Progenitor cell of endocrine pancreas (in vitro differentiated cells): Measurements from ENCODE around the gene GABRR3. TPM values are rescaled to one million over a fixed set of nuclear protein-coding genes. Genes with fewer than 3 reads are reported as not detected.

Experiments used
- DNase-seq: peaks from one replicate; pipeline ENCODE4 v3.0.0; 2021; ENCODE audit warnings: low spot score; ENCODE audit not compliant: unreplicated experiment
- H3K27ac Mint-ChIP-seq: 2 replicates; pipeline ENCODE4 v1.8.0; 2021; ENCODE audit warnings: mild to moderate bottlenecking, moderate library complexity, mixed read lengths
- H3K27me3 Mint-ChIP-seq: 2 replicates; pipeline ENCODE4 v1.8.0; 2021; ENCODE audit warnings: mixed read lengths
- H3K36me3 Mint-ChIP-seq: 2 replicates; pipeline ENCODE4 v1.8.0; 2022; ENCODE audit warnings: mixed read lengths; ENCODE audit not compliant: insufficient read depth
- H3K4me1 Mint-ChIP-seq: 2 replicates; pipeline ENCODE4 v1.8.0; 2021; ENCODE audit warnings: low read depth, mixed read lengths
- H3K4me3 Mint-ChIP-seq: 2 replicates; pipeline ENCODE4 v1.8.0; 2021; ENCODE audit warnings: low read depth, mild to moderate bottlenecking, moderate library complexity, mixed read lengths
- H3K9me3 Mint-ChIP-seq: 2 replicates; pipeline ENCODE4 v1.8.0; 2021; ENCODE audit warnings: low read depth, mixed read lengths
- total RNA-seq: library from RNA; stranded (reverse); gene quantifications from 2 replicates; pipeline ENCODE4 v1.2.1, GENCODE V29; 2021
- TF ChIP-seq, protein P1 (sequence below): fragments of 200-600 bp; sonication (generic); IDR thresholded peaks from one replicate; pipeline ENCODE4 v1.5.0; 2021; ENCODE audit warnings: antibody characterized with exemption, mild to moderate bottlenecking; ENCODE audit not compliant: unreplicated experiment

GABRR3 gene
- total RNA-seq, 1 donor from 2014 or later = not detected

DNA sequence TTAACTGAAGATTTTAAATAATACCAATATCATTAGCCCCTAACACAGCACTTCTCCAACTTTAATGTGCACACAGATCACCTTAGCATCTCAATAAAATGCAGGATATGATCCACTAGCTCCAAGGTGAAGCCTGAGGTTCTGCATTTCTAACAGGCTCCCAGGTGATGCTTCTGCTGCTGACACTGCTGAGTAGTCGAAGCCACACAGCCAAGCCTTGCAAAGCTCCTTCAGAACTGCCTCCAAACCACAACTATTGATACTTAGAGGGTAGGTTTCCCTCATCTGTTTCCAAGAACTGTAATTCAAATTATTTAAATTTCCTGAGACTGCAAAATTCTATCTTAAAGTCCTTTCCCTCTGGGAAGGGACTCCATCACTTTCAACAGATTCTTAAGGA, 66.7 kb downstream of the GABRR3 start:
- no peak overlapping the region for H3K4me3 Mint-ChIP-seq
- H3K36me3 Mint-ChIP-seq = peaks cover 1% of the 10 kb centered on the region
- H3K27ac Mint-ChIP-seq = no peak overlapping the region

DNA sequence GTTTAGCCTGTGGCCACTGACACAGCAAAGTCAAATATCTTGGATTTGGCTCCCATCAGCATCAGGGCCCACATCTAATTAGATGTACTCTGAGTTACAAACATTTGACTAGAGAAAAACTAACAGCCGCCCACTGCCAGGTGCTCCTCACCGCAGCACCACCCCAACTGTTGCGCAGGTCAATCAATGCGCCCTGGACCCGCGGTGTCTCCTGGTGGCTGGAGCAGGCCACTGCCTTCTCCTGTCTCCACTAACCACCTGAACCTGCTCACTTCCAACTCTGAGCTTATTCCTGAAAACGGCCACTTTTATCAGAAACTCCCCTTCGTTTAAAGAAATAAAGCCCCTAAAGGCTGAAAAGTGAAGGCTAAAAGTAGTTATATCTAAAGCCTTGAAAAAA, 67.1 kb downstream of the GABRR3 start:
- peaks cover 7% of the 10 kb centered on the region for H3K4me1 Mint-ChIP-seq

More for the DNA sequence above, 66.7 kb downstream of the GABRR3 start:
- TF ChIP-seq, protein P1, sequence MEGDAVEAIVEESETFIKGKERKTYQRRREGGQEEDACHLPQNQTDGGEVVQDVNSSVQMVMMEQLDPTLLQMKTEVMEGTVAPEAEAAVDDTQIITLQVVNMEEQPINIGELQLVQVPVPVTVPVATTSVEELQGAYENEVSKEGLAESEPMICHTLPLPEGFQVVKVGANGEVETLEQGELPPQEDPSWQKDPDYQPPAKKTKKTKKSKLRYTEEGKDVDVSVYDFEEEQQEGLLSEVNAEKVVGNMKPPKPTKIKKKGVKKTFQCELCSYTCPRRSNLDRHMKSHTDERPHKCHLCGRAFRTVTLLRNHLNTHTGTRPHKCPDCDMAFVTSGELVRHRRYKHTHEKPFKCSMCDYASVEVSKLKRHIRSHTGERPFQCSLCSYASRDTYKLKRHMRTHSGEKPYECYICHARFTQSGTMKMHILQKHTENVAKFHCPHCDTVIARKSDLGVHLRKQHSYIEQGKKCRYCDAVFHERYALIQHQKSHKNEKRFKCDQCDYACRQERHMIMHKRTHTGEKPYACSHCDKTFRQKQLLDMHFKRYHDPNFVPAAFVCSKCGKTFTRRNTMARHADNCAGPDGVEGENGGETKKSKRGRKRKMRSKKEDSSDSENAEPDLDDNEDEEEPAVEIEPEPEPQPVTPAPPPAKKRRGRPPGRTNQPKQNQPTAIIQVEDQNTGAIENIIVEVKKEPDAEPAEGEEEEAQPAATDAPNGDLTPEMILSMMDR = no peak
- H3K9me3 Mint-ChIP-seq = no peaks in the 10 kb centered on the region
- peaks cover 61% of the 10 kb centered on the region for H3K27me3 Mint-ChIP-seq
- peaks cover 7% of the 10 kb centered on the region for H3K4me1 Mint-ChIP-seq
- no peak for DNase-seq

DNA sequence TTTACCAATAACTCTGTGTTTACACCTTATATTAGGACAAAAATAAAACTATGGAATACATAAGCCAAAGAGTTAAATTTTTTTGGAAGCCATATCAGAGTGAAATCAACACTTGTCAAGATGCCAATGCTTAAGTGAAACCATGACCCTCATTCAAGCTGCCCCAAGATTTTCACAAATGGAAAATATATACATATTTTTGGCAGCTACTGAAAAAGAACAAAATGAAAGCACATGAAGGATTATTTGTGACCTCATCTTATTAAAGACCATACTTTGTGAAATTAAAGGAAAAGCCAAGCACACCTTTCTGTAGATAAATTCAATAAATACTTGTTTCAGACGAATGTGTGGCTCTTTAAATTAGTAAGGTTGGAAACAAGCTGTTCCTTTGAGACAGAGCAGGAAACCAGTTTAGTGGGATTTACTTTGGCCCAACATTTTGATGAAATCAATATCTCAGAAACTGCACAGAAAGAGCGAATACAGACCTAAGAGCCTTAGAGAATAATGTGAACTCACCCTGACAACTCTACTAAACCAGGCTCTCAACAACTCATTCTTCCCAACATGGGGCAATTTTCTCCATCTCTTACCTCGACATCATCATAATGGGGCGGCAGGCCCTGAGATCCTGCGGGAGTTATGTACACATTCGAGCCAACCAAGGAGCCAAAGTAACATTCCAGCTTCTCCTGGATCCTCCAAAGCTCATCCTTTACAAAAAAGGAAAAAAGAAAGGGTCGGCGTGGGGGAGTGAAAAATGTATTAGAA, 73.9 kb downstream of the GABRR3 start:
- Mint-ChIP-seq H3K9me3 (no peaks in the 10 kb centered on the region), H3K27ac (no peak overlapping the region), H3K27me3 (peaks cover 12% of the 10 kb centered on the region), H3K36me3 (peaks cover 3% of the 10 kb centered on the region), H3K4me1 (peaks cover 8% of the 10 kb centered on the region), H3K4me3 (no peak overlapping the region)
- TF ChIP-seq, protein P1 = no peak
- no peak for DNase-seq

More for the DNA sequence above, 67.1 kb downstream of the GABRR3 start:
- Mint-ChIP-seq H3K36me3 (peaks cover 1% of the 10 kb centered on the region), H3K9me3 (no peaks in the 10 kb centered on the region), H3K27me3 (peaks cover 57% of the 10 kb centered on the region), H3K4me3 (no peak overlapping the region), H3K27ac (no peak overlapping the region)
- DNase-seq = no peak
- TF ChIP-seq, protein P1 = peak; percentile 37

DNA sequence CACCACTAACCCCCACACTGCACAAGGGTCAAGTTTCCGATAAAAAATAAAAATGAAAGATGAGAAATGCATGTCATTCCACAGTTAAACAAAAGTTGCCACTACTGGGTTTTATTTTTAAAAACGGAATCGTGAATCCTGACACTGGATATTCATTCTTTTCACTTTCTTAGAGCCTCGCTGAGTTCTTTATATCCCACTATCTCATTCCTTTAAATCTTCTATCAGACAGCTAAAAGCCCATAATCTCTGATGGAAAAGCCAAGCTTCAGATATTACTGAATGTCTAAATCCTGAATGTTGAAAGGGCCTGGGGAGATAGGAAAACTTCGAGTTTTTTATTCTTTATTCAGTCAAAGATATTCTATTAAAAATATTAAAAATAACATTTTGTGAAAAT, 74.6 kb downstream of the GABRR3 start:
- Mint-ChIP-seq H3K4me1 (peaks cover 8% of the 10 kb centered on the region), H3K27ac (no peak overlapping the region), H3K36me3 (peaks cover 1% of the 10 kb centered on the region), H3K4me3 (no peak overlapping the region), H3K27me3 (peaks cover 12% of the 10 kb centered on the region), H3K9me3 (no peaks in the 10 kb centered on the region)
- TF ChIP-seq, protein P1 = no peak
- no peak for DNase-seq

DNA sequence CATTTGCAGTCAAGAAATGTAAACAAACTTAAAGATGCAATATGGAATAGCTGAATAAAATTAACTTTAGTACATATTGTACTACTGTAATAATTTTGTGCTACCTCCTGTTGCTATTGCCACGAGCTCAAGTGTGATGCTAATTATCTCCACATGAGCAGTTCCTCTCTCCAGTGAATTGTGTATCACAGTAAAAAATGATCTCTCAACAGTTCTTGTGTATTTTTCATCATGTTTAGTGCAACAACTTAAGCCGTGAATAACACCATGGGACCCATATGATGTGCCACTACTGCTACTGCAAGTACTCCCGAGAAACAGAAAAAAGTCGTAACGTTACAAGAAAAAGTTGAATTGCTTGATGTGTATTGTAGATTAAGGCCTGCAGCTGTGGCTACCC, 75.2 kb downstream of the GABRR3 start:
- H3K4me1 Mint-ChIP-seq = peaks cover 8% of the 10 kb centered on the region
- H3K27me3 Mint-ChIP-seq = peaks cover 12% of the 10 kb centered on the region
- TF ChIP-seq, protein P1 = no peak
- DNase-seq = no peak
- H3K36me3 Mint-ChIP-seq = peaks cover 1% of the 10 kb centered on the region
- no peaks in the 10 kb centered on the region for H3K9me3 Mint-ChIP-seq
- H3K4me3 Mint-ChIP-seq = no peak overlapping the region
- no peak overlapping the region for H3K27ac Mint-ChIP-seq
